Nephron progenitor cell (in vitro differentiated cells): ENCODE data around the gene FAM3C.

ENCODE experiments used
- DNase-seq: peaks from one replicate; pipeline ENCODE4 v3.0.0; 2021
- H3K27ac Mint-ChIP-seq: 2 replicates; pipeline ENCODE4 v1.8.0; 2021; ENCODE audit warnings: mild to moderate bottlenecking, moderate library complexity, mixed read lengths
- H3K27me3 Mint-ChIP-seq: 2 replicates; pipeline ENCODE4 v1.8.0; 2021; ENCODE audit warnings: mild to moderate bottlenecking, low read depth, mixed read lengths; ENCODE audit not compliant: poor library complexity
- H3K36me3 Mint-ChIP-seq: 2 replicates; pipeline ENCODE4 v1.8.0; 2021; ENCODE audit warnings: low read depth, mixed read lengths
- H3K4me1 Mint-ChIP-seq: 2 replicates; pipeline ENCODE4 v1.8.0; 2021; ENCODE audit warnings: mixed read lengths
- H3K4me3 Mint-ChIP-seq: 2 replicates; pipeline ENCODE4 v1.8.0; 2021; ENCODE audit warnings: mild to moderate bottlenecking, moderate library complexity, mixed read lengths
- H3K9me3 Mint-ChIP-seq: 2 replicates; pipeline ENCODE4 v1.8.0; 2021; ENCODE audit warnings: mild to moderate bottlenecking, moderate library complexity, mixed read lengths
- CTCF ChIP-seq: fragments of 200-600 bp; sonication (generic); IDR thresholded peaks from 2 replicates; pipeline ENCODE4 v1.5.0; 2021; ENCODE audit warnings: antibody characterized with exemption

Gene FAM3C

DNA sequence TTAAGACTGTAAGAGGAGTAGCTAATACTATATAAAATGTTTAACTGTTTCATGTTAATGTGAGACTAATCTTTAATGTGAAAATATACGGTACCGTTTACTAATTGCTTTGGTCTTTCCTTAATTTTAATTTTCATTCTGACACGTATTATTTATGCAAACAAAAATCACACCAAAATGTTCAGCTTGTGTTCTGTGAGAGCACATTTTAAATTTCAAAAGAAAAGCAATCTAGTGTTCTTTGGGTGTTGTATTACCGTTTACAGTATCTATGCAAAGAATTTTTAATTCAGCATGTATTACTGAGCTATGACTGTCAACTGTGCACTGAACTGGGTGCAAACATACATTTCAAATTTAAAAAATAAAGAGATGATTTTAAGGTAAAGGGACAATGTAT lies 65.1 kb downstream of the FAM3C start:
- peaks cover 28% of the 10 kb centered on the region for H3K4me1 Mint-ChIP-seq

DNA sequence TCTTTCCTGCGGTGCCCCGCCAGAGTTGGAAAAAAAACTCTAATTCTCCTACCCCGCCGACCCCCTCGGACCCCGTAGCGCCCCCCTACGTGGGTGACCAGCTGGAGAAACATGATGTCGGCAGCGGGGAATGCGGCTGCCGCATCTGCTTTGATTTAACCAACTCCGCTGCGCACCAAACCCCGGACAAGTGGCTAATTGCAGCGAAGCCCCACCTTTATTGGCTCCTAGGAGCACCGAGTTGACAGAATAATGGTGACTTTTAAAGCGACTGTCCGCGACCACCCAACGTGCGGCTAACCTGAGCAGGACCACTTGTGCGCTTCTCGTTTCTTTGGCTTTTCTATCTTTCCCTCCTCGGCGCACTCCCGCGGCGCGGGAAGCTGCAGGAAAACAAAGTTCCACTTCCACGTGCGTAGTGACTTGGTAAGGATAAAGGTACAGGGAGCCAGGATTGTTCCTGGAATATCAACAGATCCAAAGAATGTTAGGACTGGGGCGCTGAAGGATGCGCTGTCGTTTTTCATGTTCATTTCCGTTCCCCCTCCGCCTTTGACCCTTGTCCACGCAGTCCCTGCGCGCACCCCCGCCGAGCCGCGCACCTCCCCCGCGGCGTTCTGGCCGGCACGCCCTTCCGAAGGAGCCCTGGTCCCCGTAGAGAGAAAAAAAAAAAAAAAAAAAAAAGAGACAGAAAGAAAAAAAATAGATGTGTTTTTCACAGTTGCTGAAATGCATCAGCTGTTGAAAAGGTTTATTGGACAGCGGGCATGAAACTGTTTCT lies 65.9 kb downstream of the FAM3C start:
- TF ChIP-seq CTCF: no peak
- no peaks in the 10 kb centered on the region for H3K36me3 Mint-ChIP-seq
- H3K4me3 Mint-ChIP-seq: peak overlapping the region; percentile 84
- H3K9me3 Mint-ChIP-seq: peaks cover 4% of the 10 kb centered on the region
- peak; percentile 52 for DNase-seq
- H3K4me1 Mint-ChIP-seq: peaks cover 28% of the 10 kb centered on the region
- H3K27me3 Mint-ChIP-seq: peaks cover 50% of the 10 kb centered on the region
- no peak overlapping the region for H3K27ac Mint-ChIP-seq

More for the DNA sequence above, 65.1 kb downstream of the FAM3C start:
- H3K27me3 Mint-ChIP-seq: peaks cover 48% of the 10 kb centered on the region
- H3K4me3 Mint-ChIP-seq: no peak overlapping the region
- DNase-seq: no peak
- H3K9me3 Mint-ChIP-seq: peaks cover 4% of the 10 kb centered on the region
- no peak overlapping the region for H3K27ac Mint-ChIP-seq
- H3K36me3 Mint-ChIP-seq: no peaks in the 10 kb centered on the region
- no peak for TF ChIP-seq CTCF

DNA sequence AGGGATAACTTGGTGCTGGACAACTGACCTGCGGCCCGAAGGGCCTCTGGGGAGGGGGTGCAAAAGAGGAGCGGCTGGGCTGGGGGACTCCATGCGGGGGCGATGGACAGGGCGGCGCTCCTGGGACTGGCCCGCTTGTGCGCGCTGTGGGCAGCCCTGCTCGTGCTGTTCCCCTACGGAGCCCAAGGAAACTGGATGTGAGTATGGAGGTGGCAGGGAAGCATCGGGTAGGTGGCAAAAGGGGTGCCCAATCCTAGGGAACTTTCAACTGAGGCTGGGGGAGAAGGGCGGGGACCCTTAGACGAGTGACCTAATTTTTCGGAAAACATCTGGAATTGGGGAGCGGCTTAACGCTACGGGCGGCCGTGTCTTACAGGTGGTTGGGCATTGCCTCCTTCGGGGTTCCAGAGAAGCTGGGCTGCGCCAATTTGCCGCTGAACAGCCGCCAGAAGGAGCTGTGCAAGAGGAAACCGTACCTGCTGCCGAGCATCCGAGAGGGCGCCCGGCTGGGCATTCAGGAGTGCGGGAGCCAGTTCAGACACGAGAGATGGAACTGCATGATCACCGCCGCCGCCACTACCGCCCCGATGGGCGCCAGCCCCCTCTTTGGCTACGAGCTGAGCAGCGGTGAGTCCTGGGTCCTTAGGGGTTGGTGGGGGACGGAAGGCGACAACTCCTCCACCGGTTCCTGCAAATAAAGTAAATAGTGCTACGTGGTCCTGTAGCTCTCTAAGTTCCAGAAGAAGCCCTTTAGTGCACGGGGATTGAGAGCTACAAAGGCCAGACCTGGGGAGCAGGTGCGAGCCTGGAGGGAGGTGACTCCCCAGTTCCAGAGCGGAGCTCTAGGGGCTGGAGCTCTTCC lies 66.7 kb downstream of the FAM3C start:
- TF ChIP-seq CTCF: no peak
- Mint-ChIP-seq H3K27ac (no peak overlapping the region), H3K36me3 (no peaks in the 10 kb centered on the region), H3K9me3 (peaks cover 4% of the 10 kb centered on the region), H3K4me1 (peaks cover 28% of the 10 kb centered on the region), H3K27me3 (peaks cover 54% of the 10 kb centered on the region), H3K4me3 (peak overlapping the region; percentile 84)
- peak; percentile 53 for DNase-seq

GRCh38 chr7:121328508-121329190 lies 67.5 kb downstream of the FAM3C start, which contains the start of gene WNT16:
Gene WNT16 (plus strand): TSS chr7:121329000. CDS start chr7:121329293, 293 bp downstream.
- H3K27me3 Mint-ChIP-seq: peaks cover 54% of the 10 kb centered on the region
- peak; percentile 54 for DNase-seq
- peaks cover 4% of the 10 kb centered on the region for H3K9me3 Mint-ChIP-seq
- TF ChIP-seq CTCF: no peak
- H3K4me3 Mint-ChIP-seq: peak within 1 kb of the TSS; percentile 84
- no peaks in the 10 kb centered on the region for H3K36me3 Mint-ChIP-seq
- no peak within 1 kb of the TSS for H3K27ac Mint-ChIP-seq
- peaks cover 34% of the 10 kb centered on the region for H3K4me1 Mint-ChIP-seq

- peaks cover 4% of the 10 kb centered on the region for H3K9me3 Mint-ChIP-seq
- H3K4me1 Mint-ChIP-seq: peaks cover 38% of the 10 kb centered on the region
- no peaks in the 10 kb centered on the region for H3K36me3 Mint-ChIP-seq
- no peak for DNase-seq
- no peak for TF ChIP-seq CTCF
- no peak overlapping the region for H3K4me3 Mint-ChIP-seq
- H3K27me3 Mint-ChIP-seq: peaks cover 54% of the 10 kb centered on the region
- no peak overlapping the region for H3K27ac Mint-ChIP-seq
Observed at GRCh38 chr7:121327671-121328070, 68.4 kb downstream of the FAM3C start.
